GM21390 (cell line): Measurements from ENCODE around the gene ENTPD1.
"Not testable (repeated sequence)": the region's sequence is repeated elsewhere in the genome, so short reads cannot be mapped to it uniquely, and the experiment has no call there.

ENCODE experiments used
- ATAC-seq: cut with Tn5 transposase; IDR thresholded peaks from one replicate; pipeline ENCODE4 v1.9.1; 2021; ENCODE audit not compliant: unreplicated experiment

ENTPD1 gene

DNA sequence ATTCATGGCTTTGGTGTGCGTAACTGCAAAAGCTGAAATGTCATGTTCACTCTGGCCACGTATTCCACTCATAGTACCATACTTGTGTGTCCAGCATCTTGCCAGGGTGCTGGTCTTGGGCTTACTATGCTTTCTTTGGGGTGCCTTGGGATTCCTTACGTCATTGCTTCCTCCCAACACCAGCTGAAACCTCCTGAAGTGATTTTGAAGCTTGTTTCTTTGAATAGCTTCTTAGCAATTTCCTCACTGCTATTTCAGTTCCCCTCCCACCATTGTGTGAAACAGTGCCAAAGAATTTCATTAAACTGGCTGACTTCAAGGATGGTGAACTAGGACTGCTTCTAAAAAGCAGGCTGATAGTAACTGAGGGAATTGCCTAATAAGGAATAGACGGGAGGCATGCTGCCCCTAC is 36.9 kb downstream of the ENTPD1 start:
- no peak for ATAC-seq

DNA sequence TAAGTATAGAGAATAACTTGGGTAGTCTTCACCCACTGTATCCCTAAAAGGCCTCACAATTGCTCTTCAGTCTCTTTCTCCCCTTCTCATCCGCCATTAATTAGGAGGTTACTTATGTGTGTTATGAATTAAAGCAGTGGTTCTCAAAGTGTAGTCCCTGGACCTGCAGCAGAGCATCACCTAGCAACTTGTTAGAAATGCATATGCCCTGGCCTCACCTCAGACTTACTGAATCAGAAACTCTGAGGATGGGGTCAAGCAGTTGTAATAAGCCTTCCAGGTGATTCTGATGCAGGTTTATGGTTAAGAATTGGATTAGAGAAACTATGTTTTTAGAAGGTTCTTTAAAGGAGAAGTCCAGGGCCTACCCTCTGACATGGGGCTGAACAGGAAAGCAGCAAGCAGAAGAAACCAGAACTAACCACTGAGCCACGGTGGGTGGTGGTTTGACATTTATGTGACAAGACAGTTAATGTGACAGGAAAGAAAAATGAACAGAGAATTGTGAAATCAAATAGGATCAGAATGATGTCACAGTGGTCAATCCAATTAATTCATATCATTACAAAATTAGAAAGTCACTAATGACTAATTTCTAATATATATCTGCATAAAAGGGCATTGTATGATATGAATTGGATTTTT is 37.6 kb downstream of the ENTPD1 start:
- peak; percentile 49 for ATAC-seq

DNA sequence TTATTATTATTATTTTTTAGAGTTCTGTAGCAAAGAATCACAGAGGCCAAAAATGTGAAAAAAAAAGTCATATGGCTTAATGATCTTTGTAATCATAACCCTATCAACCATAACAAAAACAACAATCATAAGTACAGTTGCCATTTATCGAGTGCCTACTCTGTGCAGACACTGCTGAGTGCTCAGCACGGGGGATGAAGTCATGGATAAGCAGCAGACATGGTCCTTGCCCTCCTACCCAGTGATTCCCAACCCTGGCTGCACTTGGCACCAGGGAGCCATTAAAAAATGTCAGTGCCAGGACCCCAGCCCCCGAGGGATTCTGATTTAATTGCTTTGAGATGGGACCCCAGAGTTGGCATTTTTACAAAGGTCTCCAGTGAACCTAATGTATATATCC is 38.2 kb downstream of the ENTPD1 start:
- no peak for ATAC-seq

DNA sequence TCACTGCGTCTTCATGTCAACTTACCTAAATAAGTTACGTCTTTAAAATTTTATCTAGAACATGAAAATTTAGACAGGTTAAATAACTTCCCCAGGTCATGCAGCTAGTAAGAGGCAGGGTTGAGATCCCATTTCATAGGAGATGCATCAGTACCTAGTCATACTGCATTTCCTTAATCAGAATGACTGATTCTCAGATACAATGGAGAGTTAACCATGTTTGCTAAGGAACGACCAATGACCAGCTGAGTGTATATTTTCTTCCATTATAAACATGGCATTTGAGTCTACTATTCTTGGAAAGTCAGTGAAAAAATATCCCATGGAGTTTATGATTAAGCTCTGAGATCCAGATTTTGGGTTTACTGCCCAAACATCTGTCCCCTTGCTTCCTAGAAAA is 39.6 kb downstream of the ENTPD1 start:
- ATAC-seq: no peak

DNA sequence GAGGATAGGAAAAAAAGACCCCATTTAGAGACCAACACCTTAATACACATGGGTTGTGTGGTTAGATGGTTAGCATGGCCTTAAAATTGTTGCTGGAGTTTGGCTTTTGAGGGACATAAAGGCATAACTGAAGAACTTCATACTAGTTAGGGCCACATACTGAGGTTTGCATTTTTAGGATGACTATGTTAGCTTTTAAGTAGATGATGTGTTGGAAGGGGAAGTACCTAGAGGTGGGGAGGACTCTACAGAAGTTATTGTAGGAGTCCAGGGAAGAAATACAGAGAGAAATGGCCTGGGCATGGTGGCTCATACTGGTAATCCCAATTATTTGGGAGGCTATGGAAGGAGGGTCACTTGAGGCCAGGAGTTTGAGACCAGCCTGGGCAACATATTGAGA is 40.5 kb downstream of the ENTPD1 start:
- ATAC-seq: no peak

DNA sequence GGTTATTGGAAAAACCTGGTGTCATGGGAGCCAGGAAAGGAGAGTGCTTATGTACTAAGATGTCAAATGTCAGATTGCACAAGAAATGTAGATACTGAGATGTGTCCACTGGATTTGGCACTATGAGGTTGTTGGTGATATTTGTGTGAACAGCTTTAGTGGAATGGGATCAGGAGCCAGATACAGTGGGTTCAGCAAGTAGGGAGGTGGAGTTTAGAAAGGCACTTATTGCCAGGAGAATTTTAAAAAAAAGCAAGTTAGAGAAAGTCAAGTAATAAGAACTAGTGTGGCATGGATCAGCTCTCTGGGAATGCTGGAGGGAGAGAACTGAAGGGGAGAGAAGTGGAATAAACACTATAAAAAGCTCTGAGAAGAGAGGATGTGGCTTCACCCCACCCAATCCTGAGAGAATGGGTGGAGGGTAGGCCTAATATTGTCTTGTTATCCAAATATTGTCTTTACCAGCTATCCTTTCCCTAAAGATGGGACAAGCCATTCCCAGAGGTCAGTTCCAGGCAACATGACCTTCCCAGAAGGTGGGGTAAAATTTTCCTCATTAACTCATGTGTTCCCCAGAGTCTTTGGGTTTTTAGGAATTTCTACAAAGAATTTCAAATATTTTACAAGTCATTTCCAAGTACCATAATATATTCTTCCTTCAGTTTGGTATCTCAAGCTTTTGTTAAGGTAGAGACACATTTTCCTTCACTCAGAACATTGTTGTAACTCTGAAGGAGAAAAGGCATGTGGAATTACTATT is 42.3 kb downstream of the ENTPD1 start:
- no peak for ATAC-seq

DNA sequence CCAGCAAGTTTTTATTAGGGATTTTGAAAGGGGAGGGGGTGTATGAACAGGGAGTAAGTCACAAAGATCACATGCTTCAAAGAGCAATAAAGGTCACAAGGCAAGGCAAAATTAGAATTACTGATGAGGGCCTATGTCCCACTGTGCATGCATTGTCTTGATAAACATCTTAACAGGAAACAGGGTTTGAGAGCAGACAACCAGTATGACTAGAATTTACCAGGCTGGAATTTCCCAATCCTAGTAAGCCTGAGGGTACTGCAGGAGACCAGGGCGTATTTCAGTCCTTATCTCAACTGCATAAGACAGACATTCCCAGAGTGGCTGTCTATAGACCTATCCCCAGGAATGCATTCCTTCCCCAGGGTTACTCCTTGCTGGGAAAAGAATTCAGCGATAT is 44.3 kb downstream of the ENTPD1 start:
- ATAC-seq: not testable (repeated sequence)

DNA sequence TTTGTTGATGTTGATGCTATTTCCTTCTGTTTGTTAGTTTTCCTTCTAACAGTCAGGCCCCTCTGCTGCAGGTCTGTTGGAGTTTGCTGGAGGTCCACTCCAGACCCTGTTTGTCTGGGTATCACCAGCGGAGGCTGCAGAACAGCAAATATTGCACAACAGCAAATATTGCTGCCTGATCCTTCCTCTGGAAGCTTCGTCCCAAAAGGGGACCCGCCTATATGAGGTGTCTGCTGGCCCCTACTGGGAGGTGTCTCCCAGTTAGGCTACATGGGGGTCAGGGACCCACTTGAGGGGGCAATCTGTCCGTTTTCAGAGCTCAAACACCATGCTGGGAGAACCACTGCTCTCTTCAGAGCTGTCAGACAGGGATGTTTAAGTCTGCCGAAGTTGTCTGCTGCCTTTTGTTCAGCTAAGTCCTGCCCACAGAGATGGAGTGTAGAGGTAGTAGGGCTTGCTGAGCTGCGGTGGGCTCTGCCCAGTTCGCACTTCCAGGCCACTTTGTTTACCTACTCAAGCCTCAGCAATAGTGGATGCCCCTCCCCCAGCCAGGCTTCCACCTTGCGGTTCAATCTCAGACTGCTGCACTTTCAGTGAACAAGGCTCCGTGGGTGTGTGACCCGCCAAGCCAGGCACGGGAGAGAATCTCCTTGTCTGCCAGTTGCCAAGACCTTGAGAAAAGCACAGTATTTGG is 50.9 kb downstream of the ENTPD1 start:
- not testable (repeated sequence) for ATAC-seq

DNA sequence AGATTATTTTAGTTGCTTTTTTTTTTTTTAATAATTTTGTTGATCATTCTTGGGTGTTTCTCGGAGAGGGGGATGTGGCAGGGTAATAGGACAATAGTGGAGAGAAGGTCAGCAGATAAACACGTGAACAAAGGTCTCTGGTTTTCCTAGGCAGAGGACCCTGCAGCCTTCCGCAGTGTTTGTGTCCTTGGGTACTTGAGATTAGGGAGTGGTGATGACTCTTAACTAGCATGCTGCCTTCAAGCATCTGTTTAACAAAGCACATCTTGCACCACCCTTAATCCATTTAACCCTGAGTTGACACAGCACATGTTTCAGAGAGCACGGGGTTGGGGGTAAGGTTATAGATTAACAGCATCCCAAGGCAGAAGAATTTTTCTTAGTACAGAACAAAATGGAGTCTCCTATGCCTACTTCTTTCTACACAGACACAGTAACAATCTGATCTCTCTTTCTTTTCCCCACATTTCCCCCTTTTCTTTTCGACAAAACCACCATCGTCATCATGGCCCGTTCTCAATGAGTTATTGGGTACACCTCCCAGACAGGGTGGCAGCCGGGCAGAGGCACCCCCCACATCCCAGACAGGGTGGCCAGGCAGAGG is 52.8 kb downstream of the ENTPD1 start:
- ATAC-seq: not testable (repeated sequence)

DNA sequence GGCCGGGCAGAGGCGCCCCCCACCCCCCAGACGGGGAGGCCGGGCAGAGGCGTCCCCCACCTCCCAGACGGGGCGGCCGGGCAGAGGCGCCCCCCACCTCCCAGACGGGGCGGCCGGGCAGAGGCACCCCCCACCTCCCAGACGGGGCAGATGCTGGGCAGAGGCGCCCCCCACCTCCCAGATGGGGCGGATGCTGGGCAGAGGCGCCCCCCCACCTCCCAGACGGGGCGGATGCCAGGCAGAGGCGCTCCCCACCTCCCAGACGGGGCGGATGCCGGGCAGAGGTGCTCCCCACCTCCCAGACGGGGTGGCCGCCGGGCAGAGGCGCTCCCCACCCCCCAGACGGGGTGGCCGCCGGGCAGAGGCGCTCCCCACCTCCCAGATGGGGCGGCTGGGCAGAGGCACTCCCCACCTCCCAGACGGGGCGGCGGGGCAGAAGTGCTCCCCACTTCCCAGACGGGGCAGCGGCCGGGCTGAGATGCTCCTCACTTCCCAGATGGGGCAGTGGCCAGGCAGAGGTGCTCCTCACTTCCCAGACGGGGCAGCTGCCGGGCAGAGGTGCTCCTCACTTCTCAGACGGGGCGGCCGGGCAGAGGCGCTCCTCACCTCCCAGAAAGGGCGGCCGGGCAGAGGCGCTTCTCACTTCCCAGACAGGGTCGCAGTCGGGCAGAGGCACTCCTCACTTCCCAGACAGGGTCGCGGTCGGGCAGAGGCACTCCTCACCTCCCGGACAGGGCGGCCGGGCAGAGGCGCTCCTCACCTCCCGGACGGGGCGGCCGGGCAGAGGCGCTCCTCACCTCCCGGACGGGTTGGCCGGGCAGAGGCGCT is 53.6 kb downstream of the ENTPD1 start:
- ATAC-seq: no peak

DNA sequence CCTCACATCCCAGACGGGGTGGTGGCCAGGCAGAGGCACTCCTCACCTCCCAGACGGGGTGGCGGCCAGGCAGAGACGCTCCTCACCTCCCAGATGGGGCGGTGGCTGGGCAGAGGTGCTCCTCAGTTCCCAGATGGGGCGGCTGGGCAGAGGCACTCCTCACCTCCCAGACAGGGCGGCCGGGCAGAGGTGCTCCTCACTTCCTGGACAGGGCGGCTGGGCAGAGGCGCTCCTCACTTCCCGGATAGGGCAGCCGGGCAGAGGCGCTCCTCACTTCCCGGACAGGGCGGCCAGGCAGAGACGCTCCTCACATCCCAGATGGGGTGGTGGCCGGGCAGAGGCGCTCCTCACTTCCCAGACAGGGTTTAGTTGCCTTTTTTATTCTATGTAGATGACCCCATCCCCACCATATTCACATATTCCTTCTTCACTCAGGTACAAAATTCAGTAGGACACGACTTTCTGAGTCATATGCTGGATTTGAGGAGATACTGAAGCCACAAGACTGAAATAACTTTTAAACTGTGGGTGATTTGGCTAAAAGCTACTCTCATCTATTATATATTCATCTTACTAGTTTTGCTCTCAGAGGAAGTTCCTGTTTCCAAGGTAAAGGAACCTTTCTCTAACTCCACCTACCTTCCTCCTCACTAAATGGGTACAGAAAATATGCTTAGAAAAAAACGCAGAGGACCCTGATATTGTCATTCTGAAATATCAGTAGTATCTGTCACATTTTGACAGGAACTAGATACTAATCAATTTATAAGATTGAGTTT is 54.4 kb downstream of the ENTPD1 start:
- ATAC-seq: no peak

DNA sequence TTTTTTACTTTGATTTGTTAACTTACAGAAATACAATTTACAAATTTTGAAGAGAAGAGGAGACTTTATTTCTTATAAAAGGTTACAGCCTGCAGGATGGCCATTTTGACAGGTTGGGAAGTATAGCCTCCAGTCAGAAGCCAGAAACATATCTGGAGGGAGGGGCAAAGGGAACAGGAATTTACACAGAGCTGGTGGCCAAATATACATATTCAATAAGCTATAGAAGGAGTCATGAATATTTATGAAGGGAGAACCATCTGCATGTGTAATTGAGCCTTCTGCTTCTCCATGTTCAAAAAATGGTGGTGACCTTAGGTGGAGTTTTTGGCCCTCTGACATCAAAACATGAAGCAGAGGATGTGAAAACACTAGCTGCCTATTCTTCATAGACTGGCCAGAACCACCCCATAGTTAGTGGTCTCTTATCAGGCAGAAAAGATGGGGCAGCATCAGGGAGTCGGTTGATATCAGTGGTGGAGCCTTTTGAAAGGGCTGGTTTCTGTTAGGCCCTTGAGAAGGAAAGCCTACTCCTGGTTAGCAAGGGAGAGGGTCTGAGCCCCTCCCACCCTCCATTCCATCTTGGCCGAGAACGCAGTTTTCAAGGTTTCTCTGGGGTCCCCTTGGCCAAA is 57.2 kb downstream of the ENTPD1 start:
- no peak for ATAC-seq

DNA sequence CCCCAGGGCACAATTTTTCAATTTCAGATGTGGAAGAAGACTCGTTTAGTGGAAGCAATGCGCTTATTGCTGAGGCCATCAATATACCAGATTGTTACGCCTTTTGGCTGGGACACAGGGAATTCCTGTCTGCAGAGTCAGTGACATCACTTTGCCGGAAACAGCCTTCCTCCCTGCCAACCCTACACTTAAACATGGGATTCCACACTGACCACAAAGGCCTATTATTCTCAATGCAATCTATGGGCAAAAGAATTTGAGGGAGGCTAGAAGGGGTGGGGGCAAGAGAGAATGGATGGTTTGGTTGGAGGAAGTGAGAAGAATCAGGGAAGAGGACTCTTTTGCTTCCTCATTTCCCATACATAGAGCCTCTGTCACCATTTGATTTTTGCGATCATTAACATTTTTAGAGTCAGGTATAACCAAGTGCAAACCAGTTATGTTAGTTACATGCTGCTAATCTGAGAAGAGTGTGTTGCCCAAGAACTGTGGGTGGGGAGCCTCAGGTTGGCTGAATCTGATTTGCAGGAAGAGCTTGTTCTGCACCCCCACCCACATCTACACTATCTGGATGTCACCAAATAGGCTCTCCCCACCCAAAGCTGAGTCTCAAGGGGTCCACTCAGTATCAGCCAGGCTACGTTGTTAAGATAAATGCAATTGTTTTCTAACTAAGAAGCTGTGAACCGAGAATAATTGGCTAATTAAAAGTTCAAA is 58.2 kb downstream of the ENTPD1 start:
- no peak for ATAC-seq

DNA sequence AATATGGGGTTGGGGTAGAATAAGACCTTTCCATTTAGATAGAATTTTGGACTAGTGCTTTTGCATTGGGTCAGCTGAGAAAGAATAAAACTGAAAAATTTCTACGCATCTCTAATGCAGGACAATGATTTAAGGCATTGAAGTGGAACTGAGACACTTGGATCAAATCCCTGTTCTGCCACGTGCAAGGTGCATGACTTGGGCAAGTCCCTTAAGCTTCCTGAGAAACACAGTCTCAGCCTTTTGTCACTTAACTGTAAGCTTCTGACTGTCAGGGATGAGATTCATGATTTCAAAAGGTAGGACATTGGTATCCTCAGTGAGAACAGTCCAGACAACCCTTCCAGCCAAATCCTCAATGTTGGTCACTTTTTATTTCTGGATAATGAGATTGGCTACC is 59.2 kb downstream of the ENTPD1 start:
- ATAC-seq: no peak

DNA sequence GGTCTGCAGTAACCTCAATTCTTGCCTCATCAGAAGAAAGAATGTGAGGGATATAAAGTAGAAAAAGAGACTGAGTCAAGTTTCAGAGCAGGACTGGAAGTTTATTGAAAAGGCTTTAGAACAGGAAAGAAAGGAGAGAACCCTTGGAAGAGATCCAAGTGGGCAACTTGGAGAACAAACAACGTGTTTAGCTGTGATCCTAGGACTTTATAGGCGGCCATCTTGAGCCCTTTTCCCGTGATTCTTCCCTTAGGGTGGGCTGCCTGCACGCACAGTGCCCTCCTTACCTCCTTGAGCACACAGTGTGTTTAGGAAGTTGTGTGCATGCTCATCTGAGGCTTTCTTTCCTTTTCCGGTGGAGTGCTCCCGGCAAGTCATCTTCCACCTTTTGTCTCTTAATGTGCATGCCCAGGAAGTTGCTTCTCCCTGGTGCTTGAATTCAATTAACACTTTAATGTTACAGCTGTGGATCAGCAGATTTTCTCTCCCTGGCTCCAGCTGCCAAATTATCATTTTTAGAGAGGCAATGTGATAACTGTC is 59.8 kb downstream of the ENTPD1 start:
- ATAC-seq: no peak

DNA sequence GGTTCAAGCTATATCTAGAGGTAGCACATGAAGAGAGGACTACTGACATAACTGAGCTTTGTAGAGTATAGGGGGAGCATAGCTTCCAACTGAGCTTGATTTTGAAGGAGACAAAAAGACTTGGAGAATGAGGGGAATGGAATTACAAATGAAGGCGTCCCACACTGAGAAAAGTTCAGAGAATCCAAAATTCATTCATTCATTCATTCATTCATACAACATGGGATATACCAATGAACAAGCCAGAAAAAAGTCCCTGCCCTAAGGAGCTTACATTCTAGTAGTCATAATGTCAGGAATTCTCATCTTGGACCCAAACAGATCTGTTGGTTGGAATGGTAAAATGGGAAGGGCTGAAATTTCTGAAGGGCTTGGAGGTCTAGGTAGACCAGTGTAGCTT is 62.0 kb downstream of the ENTPD1 start:
- no peak for ATAC-seq

DNA sequence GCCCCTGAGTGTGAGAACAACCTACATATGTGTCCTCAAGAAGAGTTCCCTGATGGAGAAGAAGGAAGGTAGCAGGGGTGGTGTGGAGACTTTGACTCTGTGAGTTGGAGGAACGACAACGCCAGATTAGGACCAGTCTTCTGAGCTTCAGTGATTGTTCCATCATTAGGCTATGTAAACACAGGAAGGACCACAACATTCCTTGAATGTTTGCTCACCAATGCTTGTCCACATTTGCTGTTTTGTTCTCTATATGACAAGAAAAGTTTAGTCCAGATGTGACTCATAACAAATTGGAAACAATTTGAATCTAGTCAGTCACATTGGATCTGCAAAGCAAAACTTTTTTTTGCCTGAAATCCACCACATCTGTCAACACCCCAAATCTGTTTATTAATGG is 62.7 kb downstream of the ENTPD1 start:
- ATAC-seq: no peak

DNA sequence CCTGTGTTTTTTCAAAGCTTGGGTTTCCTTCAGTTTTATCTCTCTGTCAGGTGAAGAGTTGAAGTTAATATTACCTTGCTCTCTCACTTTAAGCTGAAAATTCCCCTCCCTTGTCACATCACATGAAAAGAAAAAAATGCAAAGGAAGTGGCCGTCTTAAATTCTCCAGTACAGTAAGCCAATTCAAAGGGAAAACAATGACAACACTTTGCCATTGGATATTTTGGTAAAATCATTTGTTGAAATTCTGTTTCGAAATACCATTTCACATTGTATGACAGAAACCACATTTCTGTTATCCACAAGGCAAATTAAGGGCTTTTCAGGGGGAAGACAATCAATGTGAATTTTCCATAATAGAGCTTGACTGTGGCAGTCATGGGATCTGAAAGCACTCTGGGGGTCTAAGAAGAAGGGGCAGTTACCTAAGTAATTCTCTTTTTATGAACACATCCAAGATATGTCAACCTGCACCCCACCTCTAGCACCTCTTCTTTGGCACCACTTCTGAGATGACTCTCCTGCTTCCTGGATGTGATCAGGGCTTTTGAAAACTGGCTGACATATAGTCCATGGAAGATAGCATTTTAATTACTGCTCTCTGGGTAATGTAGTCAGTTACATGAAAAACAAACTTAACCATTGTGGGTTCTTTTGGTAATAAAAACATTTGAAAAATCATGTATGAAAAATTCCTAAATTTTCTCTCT is 63.8 kb downstream of the ENTPD1 start:
- ATAC-seq: no peak
